K562 (cell line): ENCODE measurements around the gene PRR19. TPM values are rescaled to one million over a fixed set of nuclear protein-coding genes. Genes with fewer than 3 reads are reported as not detected.

Source experiments
- ATF1 ChIP-seq, 2 experiments: fragments of 450-650 bp in 1 of 2; IDR thresholded peaks; 2 replicates each; pipeline ENCODE4 v1.6.1; 2016; ENCODE audit warnings: missing compliant biosample characterization in 1 of 2, missing genetic modification characterization in 1 of 2
- C11orf30 ChIP-seq: fragments of 450-650 bp; IDR thresholded peaks from 2 replicates; pipeline ENCODE4 v1.6.1; 2016; ENCODE audit warnings: low read depth, mild to moderate bottlenecking
- COPS2 ChIP-seq: fragments of 450-650 bp; conservative IDR thresholded peaks from 2 replicates; pipeline ENCODE4 v1.6.1; 2016; ENCODE audit warnings: mild to moderate bottlenecking, moderate library complexity
- EP400 ChIP-seq: fragments of 450-650 bp; IDR thresholded peaks from 2 replicates; pipeline ENCODE4 v1.6.1; 2017; ENCODE audit warnings: antibody characterized with exemption, mild to moderate bottlenecking, moderate library complexity
- FOXA1 ChIP-seq: fragments of 450-650 bp; IDR thresholded peaks from 2 replicates; pipeline ENCODE4 v1.6.1; 2016; ENCODE audit warnings: mild to moderate bottlenecking, borderline replicate concordance
- HOXB6 ChIP-seq: fragments of 250-450 bp; sonication (Bioruptor Pico); IDR thresholded peaks from 2 replicates; pipeline ENCODE4 v1.5.1; 2022; ENCODE audit warnings: mild to moderate bottlenecking, borderline replicate concordance
- POLR2G ChIP-seq: fragments of 200-400 bp; formaldehyde crosslinking; IDR thresholded peaks from 2 replicates; pipeline ENCODE4 v1.6.1; 2017; ENCODE audit warnings: low read depth, mild to moderate bottlenecking, antibody characterized with exemption, low read length, moderate library complexity
- SETDB1 ChIP-seq: IDR thresholded peaks from one replicate; pipeline ENCODE4 v1.6.1; 2012; ENCODE audit warnings: low read length, control low read depth, inconsistent platforms
- XRCC3 ChIP-seq: fragments of 450-650 bp; IDR thresholded peaks from 2 replicates; pipeline ENCODE4 v1.6.1; 2017; ENCODE audit warnings: mild to moderate bottlenecking, moderate library complexity
- ZNF3 ChIP-seq: fragments of 250-450 bp; sonication (Bioruptor Pico); IDR thresholded peaks from 2 replicates; pipeline ENCODE4 v1.5.0; 2021; ENCODE audit warnings: mild to moderate bottlenecking, moderate library complexity
- ZNF354B ChIP-seq: fragments of 250-450 bp; sonication (Bioruptor Pico); IDR thresholded peaks from 2 replicates; pipeline ENCODE4 v1.4.0; 2020
- polyA plus RNA-seq, 8 experiments: library from polyadenylated mRNA; depleted of rRNA in 4 of 8; stranded (reverse) in 5 of 8; unstranded in 3 of 8; fragments of >200 nt; fragmentation: Nextera tagmentation in 2 of 8; fragmentation: Illumina TruSeq in 1 of 8; extraction: Ambion mirVana in 2 of 8; extraction: Trizol in 1 of 8; gene quantifications; 2 replicates each; pipeline versions ENCODE4 v1.2.1 to v1.2.3, GENCODE V29; 2011 to 2014; ENCODE audit warnings: inconsistent platforms in 1 of 8, missing spikeins in 1 of 8
- total RNA-seq, 7 experiments: library from RNA; depleted of rRNA in 6 of 7; stranded (reverse); fragments of >200 nt in 6 of 7; fragmentation: Illumina TruSeq in 2 of 7; extraction: Trizol in 2 of 7; gene quantifications; 2 replicates each; pipeline versions ENCODE4 v1.2.1 to v1.2.3, GENCODE V29; 2011 to 2021; ENCODE audit warnings: low replicate concordance in 1 of 7
- TF ChIP-seq, protein P1 (sequence below): fragments of 250-450 bp; sonication (Bioruptor Pico); IDR thresholded peaks from 2 replicates; pipeline ENCODE4 v1.4.0; 2020; ENCODE audit warnings: mild to moderate bottlenecking
- TF ChIP-seq, protein P2 (sequence below), 2 experiments: fragments of 250-450 bp in 1 of 2; fragments of 450-650 bp in 1 of 2; sonication (Bioruptor Pico) in 1 of 2; IDR thresholded peaks; 2 replicates each; pipeline versions ENCODE4 v1.6.1 to v1.8.0; 2016 to 2021; ENCODE audit warnings: mild to moderate bottlenecking in 2 of 2, moderate library complexity in 2 of 2, missing compliant biosample characterization in 1 of 2, missing genetic modification characterization in 1 of 2

Gene PRR19
- total and polyA plus RNA-seq, 9 of the 15 experiments (the other 6 are each of a cell fraction or from before 2014, with no cell fraction given) = 0.10 to 1.6 (median 0.54) TPM

DNA sequence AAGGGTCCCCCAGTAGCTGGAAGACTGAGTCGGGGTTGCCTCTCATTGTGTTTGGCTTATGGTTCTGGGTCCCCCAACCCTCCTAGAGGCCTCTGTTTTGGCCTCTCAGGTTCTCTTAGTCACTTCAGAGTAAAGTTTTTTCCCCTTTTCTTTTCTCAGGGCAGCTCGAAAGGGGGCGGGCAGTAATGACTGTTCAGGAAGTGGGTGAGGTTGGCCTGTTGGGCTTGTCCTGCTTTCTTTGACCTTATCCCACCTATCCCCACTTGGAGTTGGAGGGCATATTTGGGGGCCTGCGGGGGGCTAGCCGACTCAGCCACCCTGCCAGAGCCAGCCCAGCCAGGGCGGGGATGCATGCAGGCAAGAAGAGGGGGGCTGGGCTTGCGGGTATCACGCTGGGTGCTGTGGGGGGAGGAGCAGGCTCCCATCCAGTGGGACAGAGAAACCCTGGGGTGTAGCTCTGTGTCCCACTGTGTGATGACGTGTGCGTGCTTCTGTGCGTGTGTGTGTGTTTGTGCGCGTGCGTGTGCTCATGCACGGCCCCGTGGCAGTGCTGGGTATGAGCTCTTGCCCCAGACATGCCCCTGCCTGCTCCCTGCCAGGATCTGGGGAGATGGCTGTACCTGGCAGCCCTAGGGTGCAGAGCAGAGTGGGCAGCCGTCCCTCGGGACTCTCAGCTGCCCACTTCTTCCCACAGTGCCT, 31.4 kb upstream of the PRR19 start (continued):
- TF ChIP-seq, protein P1, sequence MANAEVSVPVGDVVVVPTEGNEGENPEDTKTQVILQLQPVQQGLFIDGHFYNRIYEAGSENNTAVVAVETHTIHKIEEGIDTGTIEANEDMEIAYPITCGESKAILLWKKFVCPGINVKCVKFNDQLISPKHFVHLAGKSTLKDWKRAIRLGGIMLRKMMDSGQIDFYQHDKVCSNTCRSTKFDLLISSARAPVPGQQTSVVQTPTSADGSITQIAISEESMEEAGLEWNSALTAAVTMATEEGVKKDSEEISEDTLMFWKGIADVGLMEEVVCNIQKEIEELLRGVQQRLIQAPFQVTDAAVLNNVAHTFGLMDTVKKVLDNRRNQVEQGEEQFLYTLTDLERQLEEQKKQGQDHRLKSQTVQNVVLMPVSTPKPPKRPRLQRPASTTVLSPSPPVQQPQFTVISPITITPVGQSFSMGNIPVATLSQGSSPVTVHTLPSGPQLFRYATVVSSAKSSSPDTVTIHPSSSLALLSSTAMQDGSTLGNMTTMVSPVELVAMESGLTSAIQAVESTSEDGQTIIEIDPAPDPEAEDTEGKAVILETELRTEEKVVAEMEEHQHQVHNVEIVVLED (CRISPR knock-in tag) = no peak
- TF ChIP-seq XRCC3 (no peak), HOXB6 (CRISPR knock-in tag) (no peak), ZNF3 (no peak), SETDB1 (no peak), EP400 (no peak), COPS2 (no peak), POLR2G (peak; percentile 31; the same call in 1 of the 2 replicates), FOXA1 (no peak), C11orf30 (no peak), ZNF354B (CRISPR knock-in tag) (no peak), ATF1 (CRISPR knock-in tag; IDR thresholded peaks at IDR 0.05) (no peak), ATF1 (tag; IDR thresholded peaks at IDR 0.05) (peak; percentile 49)
- TF ChIP-seq, protein P2, sequence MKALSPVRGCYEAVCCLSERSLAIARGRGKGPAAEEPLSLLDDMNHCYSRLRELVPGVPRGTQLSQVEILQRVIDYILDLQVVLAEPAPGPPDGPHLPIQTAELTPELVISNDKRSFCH (CRISPR knock-in tag; IDR thresholded peaks at IDR 0.05) = no peak
- TF ChIP-seq, protein P2 (tag; IDR thresholded peaks at IDR 0.05) = no peak
- TF ChIP-seq, all 486 proteins: peak for 28
